Gastrocnemius medialis (tissue), 4 donors: Measurements from ENCODE around the gene CHRNA5.

Experiments used
- CTCF ChIP-seq, 5 experiments: fragments of 450-650 bp in 3 of 5; fragments of 200-600 bp in 2 of 5; sonication (generic) in 2 of 5; IDR thresholded peaks in 4 of 5; conservative IDR thresholded peaks in 1 of 5; 1 replicate in 4 of 5; 2 replicates in 1 of 5; pipeline ENCODE4 v1.5.1; 2016 to 2019; ENCODE audit warnings: antibody characterized with exemption in 5 of 5, mild to moderate bottlenecking in 3 of 5, moderate library complexity in 3 of 5
- POLR2A ChIP-seq, 2 donors: fragments of 450-650 bp; IDR thresholded peaks; one replicate each; pipeline ENCODE4 v1.6.1; 2017; ENCODE audit warnings: antibody characterized with exemption in 2 of 2, mild to moderate bottlenecking in 2 of 2, moderate library complexity in 2 of 2

- TF ChIP-seq CTCF (IDR thresholded peaks at IDR 0.05 in 4 of 5, conservative IDR thresholded peaks at IDR 0.05 in 1 of 5) (no peak), POLR2A (IDR thresholded peaks at IDR 0.05) (no peak)
Observed at GRCh38 chr15:78637776-78638435, 72.6 kb downstream of the CHRNA5 start.
